OCI-LY1 (cell line): Measurements from ENCODE around the gene SGPL1.

Experiments
- H2AFZ ChIP-seq: fragments of 200-600 bp; sonication (generic), shearing (Covaris generic); 2 replicates; pipeline ENCODE4 v1.6.0; 2014; ENCODE audit warnings: antibody characterized with exemption, mild to moderate bottlenecking, low read length
- H3F3A ChIP-seq: fragments of 200-600 bp; sonication (generic), shearing (Covaris generic); 2 replicates; pipeline ENCODE4 v1.6.0; 2014; ENCODE audit warnings: mild to moderate bottlenecking, antibody characterized with exemption, low read length, moderate library complexity; ENCODE audit not compliant: insufficient read depth
- H3K27ac ChIP-seq: fragments of 200-600 bp; sonication (generic); 2 replicates; pipeline ENCODE4 v1.5.1; 2014; ENCODE audit warnings: low read length, mixed run types, mild to moderate bottlenecking, low read depth; ENCODE audit not compliant: poor library complexity, severe bottlenecking
- H3K27me3 ChIP-seq: fragments of 200-600 bp; sonication (generic); 2 replicates; pipeline ENCODE4 v1.6.0; 2014; ENCODE audit warnings: antibody characterized with exemption, mild to moderate bottlenecking, low read length, moderate library complexity; ENCODE audit not compliant: insufficient read depth
- H3K36me3 ChIP-seq: fragments of 200-600 bp; sonication (generic); 2 replicates; pipeline ENCODE4 v1.6.1; 2014; ENCODE audit warnings: mild to moderate bottlenecking, antibody characterized with exemption, low read length, moderate library complexity, mixed read lengths; ENCODE audit not compliant: insufficient read depth
- H3K4me1 ChIP-seq: fragments of 200-600 bp; sonication (generic); 2 replicates; pipeline ENCODE4 v1.5.1; 2014; ENCODE audit warnings: mild to moderate bottlenecking, low read length, moderate library complexity; ENCODE audit not compliant: insufficient read depth, severe bottlenecking
- H3K4me2 ChIP-seq: fragments of 200-600 bp; sonication (generic), shearing (Covaris generic); 2 replicates; pipeline ENCODE4 v1.6.1; 2014; ENCODE audit warnings: low read length
- H3K4me3 ChIP-seq: fragments of 200-600 bp; sonication (generic); 2 replicates; pipeline ENCODE4 v1.5.1; 2014; ENCODE audit warnings: low read length, low read depth, mild to moderate bottlenecking, mixed read lengths; ENCODE audit not compliant: poor library complexity, severe bottlenecking
- H3K79me2 ChIP-seq: fragments of 200-600 bp; shearing (Covaris generic); 2 replicates; pipeline ENCODE4 v1.6.1; 2016; ENCODE audit warnings: mixed run types, low read length, mixed read lengths; ENCODE audit not compliant: insufficient read depth
- H3K9ac ChIP-seq: fragments of 200-600 bp; sonication (generic), shearing (Covaris generic); 2 replicates; pipeline ENCODE4 v1.6.1; 2014; ENCODE audit warnings: mild to moderate bottlenecking, low read length, mixed read lengths
- H3K9me2 ChIP-seq: fragments of 200-600 bp; sonication (generic), shearing (Covaris generic); 2 replicates; pipeline ENCODE4 v1.6.1; 2014; ENCODE audit warnings: low read depth, mild to moderate bottlenecking, low read length, mixed read lengths
- H3K9me3 ChIP-seq: fragments of 200-600 bp; shearing (Covaris generic); 2 replicates; pipeline ENCODE4 v1.6.1; 2014; ENCODE audit warnings: low read length, mixed read lengths
- H4K20me1 ChIP-seq: fragments of 200-600 bp; sonication (generic), shearing (Covaris generic); 2 replicates; pipeline ENCODE4 v1.6.0; 2016; ENCODE audit warnings: mild to moderate bottlenecking, low read length; ENCODE audit not compliant: insufficient read depth
- CTCF ChIP-seq: fragments of 200-600 bp; sonication (generic), shearing (Covaris generic); IDR thresholded peaks from 2 replicates; pipeline ENCODE4 v1.5.1; 2017; ENCODE audit warnings: mild to moderate bottlenecking, antibody characterized with exemption, low read length, moderate library complexity, mixed read lengths
- EZH2 ChIP-seq: fragments of 200-600 bp; sonication (generic), shearing (Covaris generic); IDR thresholded peaks from 2 replicates; pipeline ENCODE4 v1.8.0; 2017; ENCODE audit warnings: borderline replicate concordance, mixed run types, mild to moderate bottlenecking, antibody characterized with exemption, low read length, moderate library complexity, mixed read lengths

SGPL1 gene

GRCh38 chr10:70805619-70806215 lies 10.0 kb upstream of the SGPL1 start:
- no peaks in the 10 kb centered on the region for H3K36me3 ChIP-seq
- no peaks in the 10 kb centered on the region for H4K20me1 ChIP-seq
- no peaks in the 10 kb centered on the region for H3K9me2 ChIP-seq
- no peaks in the 10 kb centered on the region for H3F3A ChIP-seq
- H3K27ac ChIP-seq: no peak overlapping the region
- no peak for TF ChIP-seq CTCF
- TF ChIP-seq EZH2: no peak
- H3K79me2 ChIP-seq: no peaks in the 10 kb centered on the region
- H3K4me3 ChIP-seq: no peak overlapping the region
- no peaks in the 10 kb centered on the region for H3K9me3 ChIP-seq
- H2AFZ ChIP-seq: no peak overlapping the region
- H3K27me3 ChIP-seq: no peaks in the 10 kb centered on the region; the same call in 1 of the 2 replicates
- H3K9ac ChIP-seq: no peak overlapping the region
- H3K4me2 ChIP-seq: no peak overlapping the region
- H3K4me1 ChIP-seq: no peaks in the 10 kb centered on the region

GRCh38 chr10:70806841-70807240 lies 8.9 kb upstream of the SGPL1 start:
- H3F3A ChIP-seq: no peaks in the 10 kb centered on the region
- H3K27ac ChIP-seq: no peak overlapping the region
- no peaks in the 10 kb centered on the region for H3K9me2 ChIP-seq
- no peaks in the 10 kb centered on the region; the same call in 1 of the 2 replicates for H3K27me3 ChIP-seq
- TF ChIP-seq EZH2 (no peak), CTCF (no peak)
- H3K9me3 ChIP-seq: no peaks in the 10 kb centered on the region
- H3K9ac ChIP-seq: no peak overlapping the region
- H4K20me1 ChIP-seq: no peaks in the 10 kb centered on the region
- H3K4me3 ChIP-seq: no peak overlapping the region
- no peak overlapping the region for H2AFZ ChIP-seq
- H3K36me3 ChIP-seq: no peaks in the 10 kb centered on the region
- H3K4me2 ChIP-seq: no peak overlapping the region
- H3K79me2 ChIP-seq: no peaks in the 10 kb centered on the region
- no peaks in the 10 kb centered on the region for H3K4me1 ChIP-seq

- no peaks in the 10 kb centered on the region for H3K4me1 ChIP-seq
- H3K36me3 ChIP-seq: no peaks in the 10 kb centered on the region
- H3K27ac ChIP-seq: no peak overlapping the region
- TF ChIP-seq CTCF: no peak
- no peak for TF ChIP-seq EZH2
- no peaks in the 10 kb centered on the region for H3F3A ChIP-seq
- H4K20me1 ChIP-seq: no peaks in the 10 kb centered on the region
- H2AFZ ChIP-seq: no peak overlapping the region
- no peaks in the 10 kb centered on the region for H3K79me2 ChIP-seq
- no peaks in the 10 kb centered on the region for H3K9me3 ChIP-seq
- H3K4me3 ChIP-seq: no peak overlapping the region
- H3K9me2 ChIP-seq: no peaks in the 10 kb centered on the region
- H3K4me2 ChIP-seq: no peak overlapping the region
- H3K9ac ChIP-seq: no peak overlapping the region
- H3K27me3 ChIP-seq: no peaks in the 10 kb centered on the region; the same call in 1 of the 2 replicates
Measured at GRCh38 chr10:70807556-70807955, 8.2 kb upstream of the SGPL1 start.
